Umbilical cord (tissue), 2 donors: ENCODE results near the gene TUBB4A. TPM values are rescaled to one million over a fixed set of nuclear protein-coding genes. Genes with fewer than 3 reads are reported as not detected.
"Not testable (repeated sequence)": the region's sequence is repeated elsewhere in the genome, so short reads cannot be mapped to it uniquely, and the experiment has no call there.

Source experiments
- DNase-seq: peaks from one replicate; pipeline ENCODE4 v3.0.0-alpha.2; 2015; ENCODE audit warnings: low spot score
- total RNA-seq: library from RNA; depleted of rRNA; stranded (reverse); fragments of >200 nt; gene quantifications from one replicate; pipeline ENCODE4 v1.2.3, GENCODE V29; 2014; ENCODE audit warnings: low replicate concordance; ENCODE audit not compliant: insufficient read depth

Gene TUBB4A
- total RNA-seq = not detected

GRCh38 chr19:6501740-6502648, at the start of gene TUBB4A:
TUBB4A (minus strand) TSS chr19:6502309; CDS start chr19:6502212, 97 bp downstream.
- no peak for DNase-seq

DNA sequence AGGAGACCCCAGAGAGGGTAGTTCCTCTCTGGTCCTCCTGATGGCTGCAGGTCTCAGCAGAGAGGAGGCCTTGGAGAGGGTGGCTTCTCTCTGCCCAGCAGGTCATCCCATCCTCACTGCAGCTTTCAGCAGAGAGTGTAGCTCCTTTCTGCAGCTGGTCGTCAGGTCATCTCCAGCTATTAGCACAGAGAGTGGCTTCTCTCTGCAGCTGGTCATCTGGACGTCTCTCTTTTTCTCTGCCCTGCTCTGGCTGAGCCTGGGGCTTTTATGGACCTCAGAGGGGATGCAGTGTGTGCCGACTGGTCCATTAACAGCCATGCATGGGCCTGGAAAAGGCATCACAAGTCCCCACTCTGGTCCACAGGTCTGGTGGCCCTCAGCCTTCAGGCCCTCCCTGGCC, 49.0 kb upstream of the TUBB4A start:
- no peak for DNase-seq

GRCh38 chr19:6550679-6551078, 48.6 kb upstream of the TUBB4A start:
- not testable (repeated sequence) for DNase-seq

DNA sequence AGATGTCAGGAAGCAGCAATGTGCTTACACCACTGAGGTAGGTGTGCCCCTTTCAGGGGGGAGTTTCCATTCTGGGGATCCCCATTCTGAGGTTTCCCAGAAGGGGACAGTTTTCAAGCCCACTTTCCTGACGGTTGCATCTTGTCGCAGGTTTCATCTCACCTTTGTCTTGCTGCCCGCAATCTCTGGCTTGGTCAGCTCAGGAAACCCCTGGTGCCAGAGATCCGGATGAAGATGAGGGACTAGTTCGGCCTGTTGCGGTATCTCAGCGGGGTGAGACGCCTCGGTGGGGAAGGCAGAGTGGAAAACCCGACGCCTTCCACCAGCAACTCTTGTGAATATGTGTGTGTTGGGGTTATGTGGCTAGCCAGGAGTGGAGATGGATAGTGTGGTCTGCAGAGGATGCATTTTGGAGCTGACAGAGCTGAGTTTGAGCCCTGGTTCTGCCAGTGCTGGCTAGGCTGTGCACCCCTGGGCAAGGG, 41.8 kb upstream of the TUBB4A start:
- DNase-seq = no peak

DNA sequence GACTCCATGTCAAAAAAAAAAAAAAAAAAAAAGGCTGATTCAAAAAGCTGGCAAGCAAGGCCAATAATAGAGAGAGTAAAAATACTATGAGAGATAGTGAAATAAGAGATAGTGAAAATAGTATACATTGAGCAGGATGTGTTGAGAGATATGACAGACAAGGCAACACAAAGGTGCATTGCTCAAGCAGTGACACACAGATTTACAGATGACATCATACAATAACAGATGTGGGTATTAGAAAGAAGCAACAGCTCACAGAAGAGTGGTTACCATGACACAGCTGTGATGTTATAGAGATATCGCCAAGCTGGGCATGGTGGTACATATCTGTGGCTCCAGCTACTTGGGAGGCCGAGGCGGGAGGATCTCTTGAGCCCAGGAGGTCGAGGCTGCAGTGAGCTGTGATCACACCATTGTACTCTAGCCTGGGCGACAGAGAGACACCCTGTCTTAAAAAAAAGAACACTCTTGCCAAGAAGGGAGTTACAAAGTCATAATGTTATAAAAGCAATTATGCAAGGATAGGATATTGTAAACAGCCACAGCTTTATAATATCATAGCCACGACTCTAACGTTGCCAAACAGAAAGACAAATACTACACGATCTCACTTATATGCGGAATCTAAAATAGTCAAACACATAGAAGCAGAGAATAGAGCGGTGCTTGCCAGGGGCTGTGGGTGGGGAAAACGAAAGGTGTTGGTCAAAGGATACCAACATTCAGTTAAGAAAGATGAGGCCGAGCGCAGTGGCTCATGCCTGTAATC, 39.0 kb upstream of the TUBB4A start:
- DNase-seq = no peak

GRCh38 chr19:6539514-6539913, 37.4 kb upstream of the TUBB4A start:
- no peak for DNase-seq

GRCh38 chr19:6535558-6536137, 33.5 kb upstream of the TUBB4A start:
- no peak for DNase-seq

- no peak for DNase-seq
Observed at GRCh38 chr19:6534451-6535093, 32.5 kb upstream of the TUBB4A start.

DNA sequence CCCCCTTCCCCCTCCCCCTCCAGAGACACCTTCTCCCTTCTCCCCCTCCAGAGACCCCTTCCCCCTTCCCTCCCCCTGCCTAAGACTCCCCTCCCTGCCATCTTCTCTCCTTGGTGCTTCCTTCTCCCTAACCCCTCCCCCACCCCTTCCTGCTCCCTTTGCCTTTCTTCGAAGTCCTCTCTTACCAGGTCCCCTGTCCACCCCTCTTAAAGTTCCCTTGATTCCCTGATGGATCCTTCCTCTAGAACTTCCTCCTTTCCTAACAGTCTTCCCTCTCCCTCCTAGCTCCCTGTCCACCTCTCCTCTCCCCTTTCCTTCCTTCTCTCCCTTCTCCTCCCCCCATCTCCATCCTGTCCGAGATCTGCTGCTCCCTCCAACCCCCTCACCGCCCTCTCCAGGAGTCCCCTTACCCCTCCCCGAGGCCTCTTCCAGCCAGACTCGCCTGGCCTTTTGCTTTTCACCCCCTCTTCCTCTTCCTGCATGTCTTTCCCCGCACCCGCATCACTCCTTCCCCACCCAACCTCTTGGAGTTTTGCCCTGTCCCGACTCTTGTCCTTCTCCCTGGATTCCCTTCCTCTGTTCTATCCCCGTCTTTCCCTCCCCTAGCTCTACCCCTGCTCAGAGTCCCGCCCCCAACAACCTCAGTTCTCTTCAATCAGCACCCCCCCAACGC, 31.8 kb upstream of the TUBB4A start:
- DNase-seq = no peak

GRCh38 chr19:6533000-6533328, 30.9 kb upstream of the TUBB4A start:
- no peak for DNase-seq

- no peak for DNase-seq
Observed at GRCh38 chr19:6532244-6532999, 30.3 kb upstream of the TUBB4A start.

- DNase-seq = no peak
Observed at GRCh38 chr19:6531956-6532243, 29.8 kb upstream of the TUBB4A start.

GRCh38 chr19:6531163-6531955, 29.2 kb upstream of the TUBB4A start:
- no peak for DNase-seq

DNA sequence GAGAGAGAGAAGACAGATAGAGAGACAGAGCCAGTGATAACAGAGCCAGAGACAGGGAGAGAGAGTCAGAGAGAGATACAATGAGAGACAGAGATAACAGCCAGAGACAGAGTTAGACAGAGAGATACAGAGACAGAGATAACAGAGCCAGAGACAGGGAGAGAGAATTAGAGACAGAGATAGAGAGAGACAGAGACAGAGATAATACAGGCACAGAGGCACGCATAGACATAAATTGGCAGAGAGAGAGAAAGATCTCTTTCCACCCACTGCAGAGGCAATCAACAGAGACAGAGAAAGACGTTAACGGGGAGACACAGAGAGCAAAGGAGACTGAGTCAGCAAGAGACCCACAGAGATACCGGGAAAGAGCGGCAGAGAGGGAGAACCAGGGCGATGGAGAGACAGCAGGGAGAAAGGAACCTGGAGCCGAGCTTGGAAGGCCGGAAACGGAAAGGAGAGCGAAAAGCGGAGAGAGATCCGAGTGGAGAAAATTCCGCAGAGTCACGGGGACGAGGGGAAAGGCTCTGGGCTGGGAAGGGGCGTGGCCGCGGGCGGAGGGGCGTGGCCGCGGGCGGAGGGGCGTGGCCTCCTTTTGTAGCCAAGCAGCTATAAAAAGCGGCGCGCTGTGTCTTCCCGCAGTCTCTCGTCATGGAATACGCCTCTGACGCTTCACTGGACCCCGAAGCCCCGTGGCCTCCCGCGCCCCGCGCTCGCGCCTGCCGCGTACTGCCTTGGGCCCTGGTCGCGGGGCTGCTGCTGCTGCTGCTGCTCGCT, 28.5 kb upstream of the TUBB4A start, which contains the start of gene TNFSF9:
TSS of gene TNFSF9 (plus strand) at position 641 of the 777 bp plus-strand sequence. CDS start at position 652, 11 bp downstream.
- peak; percentile 85 for DNase-seq

DNA sequence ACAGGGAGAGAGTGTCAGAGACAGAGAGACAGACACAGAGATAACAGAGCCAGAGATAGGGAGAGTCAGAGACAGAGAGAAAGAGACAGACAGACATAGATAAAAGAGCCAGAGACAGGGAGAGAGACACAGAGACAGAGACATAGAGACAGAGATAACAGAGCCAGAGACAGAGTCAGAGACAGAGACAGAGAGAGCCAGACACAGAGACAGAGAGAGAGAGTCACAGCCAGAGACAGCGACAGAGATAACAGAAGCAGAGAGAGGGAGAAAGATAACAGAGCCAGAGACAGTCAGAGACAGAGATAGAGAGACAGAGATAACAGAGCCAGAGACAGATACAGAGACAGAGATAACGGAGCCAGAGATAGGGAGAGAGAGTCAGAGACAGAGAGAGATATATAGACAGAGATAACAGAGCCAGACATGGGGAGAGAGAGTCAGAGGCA, 27.9 kb upstream of the TUBB4A start:
- no peak for DNase-seq

- no peak for DNase-seq
Observed at GRCh38 chr19:6529351-6529750, 27.2 kb upstream of the TUBB4A start.

DNA sequence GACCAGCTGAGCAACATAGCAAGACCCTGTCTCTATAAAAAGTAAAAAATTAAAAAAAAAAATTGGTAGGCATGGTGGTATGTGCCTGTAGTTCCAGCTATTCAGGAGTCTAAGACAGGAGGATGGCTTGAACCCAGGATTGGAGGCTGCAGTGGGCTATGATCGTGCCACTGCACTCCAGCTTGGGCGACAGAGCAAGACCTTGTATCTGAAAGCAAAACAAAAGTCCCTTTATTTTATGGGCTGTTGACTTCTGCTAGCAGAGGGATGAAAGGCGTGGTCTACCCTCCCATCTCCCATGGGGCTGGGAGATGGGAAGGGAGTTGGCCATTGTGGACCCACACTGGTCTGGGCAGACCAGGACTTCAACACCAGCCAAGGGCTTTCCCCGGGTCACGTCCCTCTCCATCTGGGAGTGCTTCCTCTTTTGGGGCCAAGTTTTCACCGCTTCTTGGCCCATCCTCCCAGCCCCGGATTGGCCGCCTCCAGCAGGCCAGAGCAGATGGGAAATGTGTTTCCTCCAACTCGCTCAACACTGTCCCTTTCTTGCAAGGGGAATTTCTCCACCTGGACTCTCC, 26.5 kb upstream of the TUBB4A start:
- DNase-seq = peak; percentile 24

GRCh38 chr19:6527893-6528543, 25.9 kb upstream of the TUBB4A start:
- no peak for DNase-seq
